A673 (cell line): Measurements from ENCODE around the gene TBCD. TPM values are rescaled to one million over a fixed set of nuclear protein-coding genes. Genes with fewer than 3 reads are reported as not detected.

Experiments used
- Bru-seq: library from RNA; stranded (reverse); fragments of 400-500 nt; gene quantifications from one replicate; lab custom pipeline; 2021; lab: Mats Ljungman, UMichigan
- BruChase-seq, 2 experiments: library from RNA; stranded (reverse); fragments of 400-500 nt; gene quantifications; one replicate each; lab custom pipeline; 2021; lab: Mats Ljungman, UMichigan
- BruUV-seq: library from RNA; stranded (reverse); fragments of 400-500 nt; replicated peaks from 2 replicates; lab custom pipeline; 2021; lab: Mats Ljungman, UMichigan
- CTCF ChIA-PET: fragments of 300-600 bp; sonication (Branson Sonifier 250); formaldehyde crosslinking; loops from one replicate; lab custom pipeline; 2022; ENCODE audit warnings: antibody characterized with exemption; lab: Charles Lee
- POLR2A ChIA-PET: fragments of 300-600 bp; sonication (Branson Sonifier 250); formaldehyde crosslinking; loops from one replicate; lab custom pipeline; 2022; ENCODE audit warnings: antibody characterized with exemption; ENCODE audit not compliant: low non-redundant PET; lab: Charles Lee
- DNase-seq: peaks from one replicate; pipeline ENCODE4 v3.0.0-alpha.2; 2015; ENCODE audit warnings: low spot score
- H3K27ac ChIP-seq: fragments of 200-600 bp; sonication (generic); 2 replicates; pipeline ENCODE4 v1.5.1; 2016; ENCODE audit warnings: mixed run types, low read depth, mild to moderate bottlenecking, mixed read lengths, antibody characterized with exemption, low read length; ENCODE audit not compliant: poor library complexity, severe bottlenecking
- H3K27me3 ChIP-seq: fragments of 200-600 bp; sonication (generic); replicated peaks from 2 replicates; pipeline ENCODE4 v1.6.1; 2017; ENCODE audit warnings: mixed run types, low read depth, mild to moderate bottlenecking, mixed read lengths, antibody characterized with exemption, low read length; ENCODE audit not compliant: insufficient read depth, poor library complexity
- H3K36me3 ChIP-seq: fragments of 200-600 bp; sonication (generic); 2 replicates; pipeline ENCODE4 v1.6.1; 2016; ENCODE audit warnings: mixed run types, mild to moderate bottlenecking, mixed read lengths, antibody characterized with exemption, low read length; ENCODE audit not compliant: insufficient read depth, poor library complexity, severe bottlenecking
- H3K4me1 ChIP-seq: fragments of 200-600 bp; sonication (generic); 2 replicates; pipeline ENCODE4 v1.6.1; 2017; ENCODE audit warnings: mixed run types, mild to moderate bottlenecking, mixed read lengths, antibody characterized with exemption, low read length; ENCODE audit not compliant: insufficient read depth, poor library complexity, severe bottlenecking
- H3K4me3 ChIP-seq: fragments of 200-600 bp; sonication (generic); 2 replicates; pipeline ENCODE4 v1.5.1; 2016; ENCODE audit warnings: low read depth, mixed run types, mild to moderate bottlenecking, mixed read lengths, low read length; ENCODE audit not compliant: poor library complexity, severe bottlenecking
- H3K9me3 ChIP-seq: fragments of 200-600 bp; sonication (generic); 2 replicates; pipeline ENCODE4 v1.6.1; 2016; ENCODE audit warnings: mixed run types, low read depth, mild to moderate bottlenecking, mixed read lengths, antibody characterized with exemption, low read length; ENCODE audit not compliant: poor library complexity, severe bottlenecking
- CTCF ChIP-seq: fragments of 300-800, 200-600 bp; sonication (generic); conservative IDR thresholded peaks from 2 replicates; pipeline ENCODE4 v1.5.1; 2017; ENCODE audit warnings: low read depth, mild to moderate bottlenecking, antibody characterized with exemption, low read length, moderate library complexity, mixed read lengths
- EZH2 ChIP-seq: fragments of 200-600 bp; sonication (generic); IDR thresholded peaks from 2 replicates; pipeline ENCODE4 v1.6.1; 2017; ENCODE audit warnings: borderline replicate concordance, low read depth, mild to moderate bottlenecking, mixed read lengths, antibody characterized with exemption, low read length; ENCODE audit not compliant: poor library complexity, severe bottlenecking
- intact Hi-C: fragments of 100-400 bp; cut with micrococcal nuclease; formaldehyde crosslinking; loops from one replicate; pipeline ENCODE4 v1.10.0; 2022; ENCODE audit not compliant: unreplicated experiment
- long read RNA-seq: library from polyadenylated mRNA; stranded (forward); transcript quantifications from one replicate; pipeline ENCODE4 v2.0.0, GENCODE V29; 2022
- total RNA-seq: library from RNA; stranded (reverse); gene quantifications from 2 replicates; pipeline ENCODE4 v1.2.3, GENCODE V29; 2021

The TBCD gene
- total RNA-seq (113 and 129 TPM in 2 replicates), Bru-seq, nascent RNA (percentile 69 among the genes with signal in this experiment), BruChase-seq, experiment 1, labeled RNA remaining after a 2-hour chase (percentile 78 among the genes with signal in this experiment), BruChase-seq, experiment 2, labeled RNA remaining after a 6-hour chase (percentile 82 among the genes with signal in this experiment)
- long read RNA-seq, full-length matches to known transcripts, result 11 of 73 reads
- long read RNA-seq, partial matches to known transcripts, result 14 of 73 reads
- long read RNA-seq, other reads (novel, unspliced or antisense), result 48 of 73 reads

GRCh38 chr17:82751571-82752370 is at the start of gene TBCD:
TBCD (plus strand) TSS chr17:82752065; CDS start chr17:82752194, 129 bp downstream.
- peak; percentile 93 for DNase-seq
- ChIA-PET POLR2A (no interaction called here), CTCF (no interaction called here)
- no TSS peak for BruUV-seq
- peak within 1 kb of the TSS; percentile 93 for H3K27ac ChIP-seq
- H3K36me3 ChIP-seq, result peaks cover 6% of the 10 kb centered on the region
- H3K4me1 ChIP-seq, result peaks cover 12% of the 10 kb centered on the region
- intact Hi-C loops, result no loop called here
- no peaks in the 10 kb centered on the region for H3K27me3 ChIP-seq
- peak within 1 kb of the TSS; percentile 97 for H3K4me3 ChIP-seq
- TF ChIP-seq CTCF, result no peak
- TF ChIP-seq EZH2, result no peak
- H3K9me3 ChIP-seq, result no peaks in the 10 kb centered on the region

- no peak for TF ChIP-seq CTCF
- no peak for TF ChIP-seq EZH2
- BruUV-seq, result no TSS peak
- Histone ChIP-seq H3K36me3 (no peaks in the 10 kb centered on the region), H3K27ac (no peak overlapping the region), H3K9me3 (no peaks in the 10 kb centered on the region), H3K4me1 (no peaks in the 10 kb centered on the region), H3K27me3 (peaks cover 6% of the 10 kb centered on the region), H3K4me3 (no peak overlapping the region)
- intact Hi-C loops, result no loop called here
- ChIA-PET CTCF (no interaction called here), POLR2A (no interaction called here)
- no peak for DNase-seq
Observed at GRCh38 chr17:82702231-82702927, 49.5 kb upstream of the TBCD start.

GRCh38 chr17:82703036-82703745 is 48.7 kb upstream of the TBCD start:
- DNase-seq, result no peak
- Histone ChIP-seq H3K9me3 (no peaks in the 10 kb centered on the region), H3K4me3 (no peak overlapping the region), H3K27me3 (no peaks in the 10 kb centered on the region), H3K27ac (no peak overlapping the region), H3K4me1 (no peaks in the 10 kb centered on the region), H3K36me3 (no peaks in the 10 kb centered on the region)
- no TSS peak for BruUV-seq
- CTCF ChIA-PET, result no interaction called here
- POLR2A ChIA-PET, result no interaction called here
- TF ChIP-seq CTCF (no peak), EZH2 (no peak)
- intact Hi-C loops, result no loop called here
